Muscle of leg (tissue), 11 donors: ENCODE measurements around the gene SETD7. TPM values are rescaled to one million over a fixed set of nuclear protein-coding genes. Genes with fewer than 3 reads are reported as not detected.

Source experiments
- DNase-seq: peaks from one replicate; pipeline ENCODE4 v3.0.0; 2013
- H3K27ac ChIP-seq: one replicate; pipeline ENCODE4 v1.5.1; 2013; ENCODE audit warnings: mild to moderate bottlenecking, low read length, control low read depth
- H3K27me3 ChIP-seq: one replicate; pipeline ENCODE4 v1.6.1; 2013; ENCODE audit warnings: low read length; ENCODE audit not compliant: control insufficient read depth, insufficient read depth
- H3K36me3 ChIP-seq: one replicate; pipeline ENCODE4 v1.6.1; 2013; ENCODE audit warnings: low read length; ENCODE audit not compliant: control insufficient read depth, insufficient read depth
- H3K4me1 ChIP-seq: one replicate; pipeline ENCODE4 v1.6.1; 2013; ENCODE audit warnings: low read length; ENCODE audit not compliant: control insufficient read depth, insufficient read depth
- H3K4me3 ChIP-seq: one replicate; pipeline ENCODE4 v1.5.1; 2013; ENCODE audit warnings: low read length, control low read depth
- H3K9me3 ChIP-seq: replicated peaks from 2 replicates; pipeline ENCODE4 v1.6.1; 2013; ENCODE audit warnings: low read depth, low read length; ENCODE audit not compliant: control insufficient read depth
- WGBS: methylation state at CpG from one replicate; pipeline ENCODE4 v1.1.5; 2013; ENCODE audit warnings: missing lambda C conversion rate; ENCODE audit not compliant: insufficient coverage; 5-methylcytosine and 5-hydroxymethylcytosine counted together
- polyA plus RNA-seq, 8 donors: library from polyadenylated mRNA; unstranded; fragments of 120-200 nt; gene quantifications; one replicate each; pipeline versions ENCODE4 v1.2.1 to v1.2.3, GENCODE V29; 2013; ENCODE audit warnings: inconsistent platforms in 1 of 8, low replicate concordance in 1 of 8; ENCODE audit not compliant: insufficient read length in 8 of 8, insufficient read depth in 1 of 8
- total RNA-seq: library from RNA; stranded (reverse); fragments of 120-200 nt; gene quantifications from one replicate; pipeline ENCODE4 v1.2.4, GENCODE V29; 2013

The SETD7 gene
- total and polyA plus RNA-seq, 9 donors = 48.8 to 93.6 (median 79.2) TPM

- peaks cover 26% of the 10 kb centered on the region for H3K36me3 ChIP-seq
- no peaks in the 10 kb centered on the region for H3K9me3 ChIP-seq
- H3K27me3 ChIP-seq = no peaks in the 10 kb centered on the region
- H3K4me3 ChIP-seq = no peak overlapping the region
- peaks cover 16% of the 10 kb centered on the region for H3K4me1 ChIP-seq
- 24% methylated on average over 2 of the region's 8 CpGs for WGBS
- peak overlapping the region; percentile 83 for H3K27ac ChIP-seq
- peak; percentile 77 for DNase-seq
Observed at GRCh38 chr4:139532947-139533346, 23.1 kb downstream of the SETD7 start.

GRCh38 chr4:139530833-139531427, 25.1 kb downstream of the SETD7 start:
- Histone ChIP-seq H3K36me3 (peaks cover 31% of the 10 kb centered on the region), H3K27ac (no peak overlapping the region), H3K9me3 (no peaks in the 10 kb centered on the region), H3K4me3 (no peak overlapping the region), H3K4me1 (peaks cover 15% of the 10 kb centered on the region), H3K27me3 (no peaks in the 10 kb centered on the region)
- no CpG with 5 or more reads among the region's 6 CpGs for WGBS
- DNase-seq = no peak

GRCh38 chr4:139528377-139529005, 27.5 kb downstream of the SETD7 start:
- H3K4me1 ChIP-seq = peaks cover 19% of the 10 kb centered on the region
- H3K9me3 ChIP-seq = no peaks in the 10 kb centered on the region
- DNase-seq = peak; percentile 87
- peak overlapping the region; percentile 56 for H3K27ac ChIP-seq
- no peak overlapping the region for H3K4me3 ChIP-seq
- no peaks in the 10 kb centered on the region for H3K27me3 ChIP-seq
- no CpG with 5 or more reads among the region's 2 CpGs for WGBS
- H3K36me3 ChIP-seq = peaks cover 48% of the 10 kb centered on the region

- Histone ChIP-seq H3K4me1 (peaks cover 17% of the 10 kb centered on the region), H3K9me3 (no peaks in the 10 kb centered on the region), H3K4me3 (no peak overlapping the region), H3K27ac (no peak overlapping the region), H3K27me3 (no peaks in the 10 kb centered on the region), H3K36me3 (peaks cover 49% of the 10 kb centered on the region)
- WGBS = no CpG with 5 or more reads among the region's 2 CpGs
- no peak for DNase-seq
Observed at GRCh38 chr4:139526928-139527327, 29.1 kb downstream of the SETD7 start.

GRCh38 chr4:139525414-139525813, 30.6 kb downstream of the SETD7 start:
- Histone ChIP-seq H3K9me3 (no peaks in the 10 kb centered on the region), H3K4me1 (peaks cover 20% of the 10 kb centered on the region), H3K27me3 (no peaks in the 10 kb centered on the region), H3K36me3 (peaks cover 50% of the 10 kb centered on the region), H3K4me3 (no peak overlapping the region), H3K27ac (no peak overlapping the region)
- DNase-seq = no peak
- WGBS = no CpG with 5 or more reads among the region's 2 CpGs

GRCh38 chr4:139524062-139524631, 31.9 kb downstream of the SETD7 start:
- H3K9me3 ChIP-seq = no peaks in the 10 kb centered on the region
- H3K36me3 ChIP-seq = peaks cover 53% of the 10 kb centered on the region
- 41% methylated on average over 3 of the region's 4 CpGs for WGBS
- no peak overlapping the region for H3K27ac ChIP-seq
- no peak for DNase-seq
- H3K4me1 ChIP-seq = peaks cover 20% of the 10 kb centered on the region
- H3K4me3 ChIP-seq = no peak overlapping the region
- H3K27me3 ChIP-seq = no peaks in the 10 kb centered on the region

GRCh38 chr4:139523076-139523475, 32.9 kb downstream of the SETD7 start:
- Histone ChIP-seq H3K27me3 (no peaks in the 10 kb centered on the region), H3K36me3 (peaks cover 56% of the 10 kb centered on the region), H3K27ac (no peak overlapping the region), H3K4me3 (no peak overlapping the region), H3K4me1 (peaks cover 14% of the 10 kb centered on the region), H3K9me3 (no peaks in the 10 kb centered on the region)
- DNase-seq = no peak
- no CpG with 5 or more reads among the region's 1 CpG for WGBS

- Histone ChIP-seq H3K9me3 (no peaks in the 10 kb centered on the region), H3K36me3 (peaks cover 61% of the 10 kb centered on the region), H3K4me1 (peaks cover 14% of the 10 kb centered on the region), H3K27me3 (no peaks in the 10 kb centered on the region), H3K27ac (peak overlapping the region; percentile 4), H3K4me3 (no peak overlapping the region)
- 57% methylated on average over 1 of the region's 4 CpGs for WGBS
- DNase-seq = peak; percentile 78
Observed at GRCh38 chr4:139522457-139522856, 33.6 kb downstream of the SETD7 start.

GRCh38 chr4:139521754-139522401, 34.1 kb downstream of the SETD7 start:
- peaks cover 62% of the 10 kb centered on the region for H3K36me3 ChIP-seq
- WGBS = no CpG with 5 or more reads among the region's 4 CpGs
- H3K9me3 ChIP-seq = no peaks in the 10 kb centered on the region
- H3K4me1 ChIP-seq = peaks cover 14% of the 10 kb centered on the region
- peak overlapping the region; percentile 4 for H3K27ac ChIP-seq
- DNase-seq = peak; percentile 60
- H3K4me3 ChIP-seq = no peak overlapping the region
- no peaks in the 10 kb centered on the region for H3K27me3 ChIP-seq

- Histone ChIP-seq H3K4me3 (no peak overlapping the region), H3K4me1 (peaks cover 12% of the 10 kb centered on the region), H3K27me3 (no peaks in the 10 kb centered on the region), H3K9me3 (no peaks in the 10 kb centered on the region), H3K27ac (no peak overlapping the region), H3K36me3 (peaks cover 52% of the 10 kb centered on the region)
- DNase-seq = peak; percentile 74
- 19% methylated on average over 3 of the region's 4 CpGs for WGBS
Observed at GRCh38 chr4:139515531-139515958, 40.5 kb downstream of the SETD7 start.
